Mesendoderm (in vitro differentiated cells): ENCODE measurements around the gene HELZ2.
"Not testable (repeated sequence)": the region's sequence is repeated elsewhere in the genome, so short reads cannot be mapped to it uniquely, and the experiment has no call there.

Experiments used
- DNase-seq: peaks from one replicate; pipeline ENCODE4 v3.0.0; 2013
- H2AK5ac ChIP-seq: 2 replicates; pipeline ENCODE4 v1.6.1; 2013; ENCODE audit warnings: low read length, inconsistent platforms
- H2BK120ac ChIP-seq: 2 replicates; pipeline ENCODE4 v1.6.1; 2013; ENCODE audit warnings: low read depth, mild to moderate bottlenecking, low read length, moderate library complexity, mixed read lengths
- H2BK15ac ChIP-seq: replicated peaks from 2 replicates; pipeline ENCODE4 v1.6.1; 2013; ENCODE audit warnings: low read depth, mild to moderate bottlenecking, moderate library complexity
- H2BK5ac ChIP-seq: 2 replicates; pipeline ENCODE4 v1.6.1; 2013; ENCODE audit warnings: low read length, inconsistent platforms
- H3K18ac ChIP-seq: 2 replicates; pipeline ENCODE4 v1.6.1; 2013; ENCODE audit warnings: mild to moderate bottlenecking, low read length, mixed read lengths
- H3K23ac ChIP-seq: one replicate; pipeline ENCODE4 v1.6.1; 2013; ENCODE audit warnings: low read length
- H3K27ac ChIP-seq: 2 replicates; pipeline ENCODE4 v1.5.1; 2013; ENCODE audit warnings: low read depth, mild to moderate bottlenecking, inconsistent platforms, low read length, moderate library complexity
- H3K27me3 ChIP-seq: 2 replicates; pipeline ENCODE4 v1.6.1; 2013; ENCODE audit warnings: low read length, control low read depth, mild to moderate bottlenecking, inconsistent platforms; ENCODE audit not compliant: insufficient read depth, poor library complexity
- H3K36me3 ChIP-seq: 2 replicates; pipeline ENCODE4 v1.6.1; 2013; ENCODE audit warnings: low read length, inconsistent platforms; ENCODE audit not compliant: control insufficient read depth, insufficient read depth
- H3K4ac ChIP-seq: one replicate; pipeline ENCODE4 v1.6.1; 2013; ENCODE audit warnings: low read depth, mild to moderate bottlenecking, low read length, moderate library complexity
- H3K4me1 ChIP-seq: 2 replicates; pipeline ENCODE4 v1.6.1; 2013; ENCODE audit warnings: low read depth, low read length, inconsistent platforms; ENCODE audit not compliant: control insufficient read depth
- H3K4me2 ChIP-seq: 2 replicates; pipeline ENCODE4 v1.6.1; 2013; ENCODE audit warnings: low read length
- H3K4me3 ChIP-seq: 2 replicates; pipeline ENCODE4 v1.5.1; 2013; ENCODE audit warnings: mild to moderate bottlenecking, low read length
- H3K56ac ChIP-seq: one replicate; pipeline ENCODE4 v1.6.1; 2013; ENCODE audit warnings: low read length
- H3K79me1 ChIP-seq: 2 replicates; pipeline ENCODE4 v1.6.1; 2013; ENCODE audit warnings: low read length, inconsistent platforms
- H3K79me2 ChIP-seq: 2 replicates; pipeline ENCODE4 v1.6.1; 2013; ENCODE audit warnings: mild to moderate bottlenecking, low read length; ENCODE audit not compliant: control insufficient read depth, insufficient read depth
- H3K9ac ChIP-seq: 2 replicates; pipeline ENCODE4 v1.6.1; 2013; ENCODE audit warnings: low read length, inconsistent platforms
- H4K5ac ChIP-seq: one replicate; pipeline ENCODE4 v1.6.1; 2013; ENCODE audit warnings: low read length
- H4K8ac ChIP-seq: one replicate; pipeline ENCODE4 v1.6.1; 2013; ENCODE audit warnings: low read depth, mild to moderate bottlenecking, control low read depth, low read length, moderate library complexity
- WGBS: extraction: QIAGEN DNeasy Blood & Tissue Kit; methylation state at CpG from one replicate; pipeline ENCODE4 v1.1.7; 2013; ENCODE audit warnings: low lambda C conversion rate, missing lambda C conversion rate; ENCODE audit not compliant: insufficient coverage; ENCODE audit errors: extremely low coverage; 5-methylcytosine and 5-hydroxymethylcytosine counted together

HELZ2 gene

DNA sequence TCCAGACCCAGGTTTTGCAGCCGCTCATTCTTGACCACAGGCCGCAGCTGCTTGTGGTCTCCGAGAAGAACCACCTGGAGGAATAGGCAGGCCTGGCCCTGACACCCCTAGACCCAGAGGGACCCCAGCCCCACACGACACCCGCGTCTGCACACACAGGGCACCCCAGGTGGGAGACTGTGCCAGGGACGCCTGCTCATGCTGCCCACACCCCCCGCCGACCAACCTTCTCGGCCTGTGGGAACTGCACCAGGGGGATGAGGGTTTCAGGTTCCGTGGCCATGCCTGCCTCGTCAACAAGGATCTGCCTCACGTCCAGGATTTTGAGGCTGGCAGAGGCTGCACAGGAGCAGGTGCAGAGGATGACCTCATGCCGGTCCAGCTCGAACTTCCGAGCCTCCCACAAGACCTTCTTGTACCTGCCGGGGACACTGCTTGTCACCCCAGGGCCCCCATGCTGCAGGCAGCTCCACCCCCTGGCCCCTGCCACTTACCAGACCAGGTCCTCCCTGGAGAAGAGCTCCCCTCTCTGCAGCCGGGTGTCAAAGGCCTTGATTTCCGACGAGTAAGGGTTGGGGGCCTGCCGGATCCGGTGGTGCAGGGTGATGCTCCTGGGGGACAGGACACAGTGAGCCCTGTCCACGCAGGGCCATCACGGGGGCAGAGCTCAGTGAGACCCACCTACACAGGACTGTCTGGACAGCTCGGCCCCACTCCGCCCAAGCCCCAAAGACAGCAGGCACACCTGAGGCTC is 13.0 kb downstream of the HELZ2 start:
- Histone ChIP-seq H3K4me2 (no peak overlapping the region), H2BK120ac (no peak overlapping the region), H3K4me3 (no peak overlapping the region), H3K36me3 (no peaks in the 10 kb centered on the region), H3K4me1 (no peaks in the 10 kb centered on the region), H4K8ac (no peak overlapping the region), H2BK5ac (no peak overlapping the region), H3K23ac (no peak overlapping the region), H3K4ac (no peak overlapping the region), H2AK5ac (no peak overlapping the region), H3K79me1 (no peaks in the 10 kb centered on the region), H3K18ac (no peak overlapping the region), H3K27me3 (no peaks in the 10 kb centered on the region), H3K56ac (no peak overlapping the region), H2BK15ac (no peak overlapping the region), H3K79me2 (no peaks in the 10 kb centered on the region), H3K27ac (no peak overlapping the region), H3K9ac (no peak overlapping the region), H4K5ac (no peak overlapping the region)
- no CpG with 5 or more reads among the region's 26 CpGs for WGBS
- no peak for DNase-seq

DNA sequence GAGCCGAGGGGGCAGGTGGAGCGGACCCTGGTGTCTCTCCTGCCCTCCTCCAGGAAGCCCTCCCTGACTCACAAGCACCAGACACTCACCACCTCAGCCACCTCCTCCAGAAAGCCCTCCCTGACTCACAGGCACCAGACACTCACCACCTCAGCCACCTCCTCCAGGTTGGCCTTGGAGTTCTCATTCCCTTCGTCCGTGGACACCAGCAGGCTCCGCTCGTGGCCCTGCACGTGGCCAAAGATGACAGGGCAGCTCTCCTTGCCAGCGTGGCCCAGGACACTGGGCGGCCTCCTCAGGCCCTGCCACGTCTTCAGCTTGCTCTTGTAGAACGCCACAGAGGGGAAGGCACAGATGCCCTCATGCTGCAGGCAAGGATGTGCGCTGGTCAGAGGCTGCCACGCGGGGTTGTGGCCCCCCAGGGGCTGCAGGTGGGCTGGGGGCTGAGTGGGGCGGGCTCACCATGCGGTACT is 13.7 kb downstream of the HELZ2 start:
- H2BK15ac ChIP-seq, result no peak overlapping the region
- no peaks in the 10 kb centered on the region for H3K27me3 ChIP-seq
- no peak overlapping the region for H3K4ac ChIP-seq
- no peaks in the 10 kb centered on the region for H3K36me3 ChIP-seq
- H3K79me1 ChIP-seq, result no peaks in the 10 kb centered on the region
- H3K56ac ChIP-seq, result no peak overlapping the region
- H3K79me2 ChIP-seq, result no peaks in the 10 kb centered on the region
- H3K27ac ChIP-seq, result no peak overlapping the region
- H4K5ac ChIP-seq, result no peak overlapping the region
- no peak overlapping the region for H3K18ac ChIP-seq
- no peak for DNase-seq
- no peak overlapping the region for H3K4me2 ChIP-seq
- no peak overlapping the region for H2BK5ac ChIP-seq
- no peak overlapping the region for H3K9ac ChIP-seq
- H2BK120ac ChIP-seq, result no peak overlapping the region
- H3K23ac ChIP-seq, result no peak overlapping the region
- no peak overlapping the region for H2AK5ac ChIP-seq
- no peaks in the 10 kb centered on the region for H3K4me1 ChIP-seq
- no peak overlapping the region for H3K4me3 ChIP-seq
- whole genome bisulfite sequencing, result no CpG with 5 or more reads among the region's 16 CpGs
- H4K8ac ChIP-seq, result no peak overlapping the region

DNA sequence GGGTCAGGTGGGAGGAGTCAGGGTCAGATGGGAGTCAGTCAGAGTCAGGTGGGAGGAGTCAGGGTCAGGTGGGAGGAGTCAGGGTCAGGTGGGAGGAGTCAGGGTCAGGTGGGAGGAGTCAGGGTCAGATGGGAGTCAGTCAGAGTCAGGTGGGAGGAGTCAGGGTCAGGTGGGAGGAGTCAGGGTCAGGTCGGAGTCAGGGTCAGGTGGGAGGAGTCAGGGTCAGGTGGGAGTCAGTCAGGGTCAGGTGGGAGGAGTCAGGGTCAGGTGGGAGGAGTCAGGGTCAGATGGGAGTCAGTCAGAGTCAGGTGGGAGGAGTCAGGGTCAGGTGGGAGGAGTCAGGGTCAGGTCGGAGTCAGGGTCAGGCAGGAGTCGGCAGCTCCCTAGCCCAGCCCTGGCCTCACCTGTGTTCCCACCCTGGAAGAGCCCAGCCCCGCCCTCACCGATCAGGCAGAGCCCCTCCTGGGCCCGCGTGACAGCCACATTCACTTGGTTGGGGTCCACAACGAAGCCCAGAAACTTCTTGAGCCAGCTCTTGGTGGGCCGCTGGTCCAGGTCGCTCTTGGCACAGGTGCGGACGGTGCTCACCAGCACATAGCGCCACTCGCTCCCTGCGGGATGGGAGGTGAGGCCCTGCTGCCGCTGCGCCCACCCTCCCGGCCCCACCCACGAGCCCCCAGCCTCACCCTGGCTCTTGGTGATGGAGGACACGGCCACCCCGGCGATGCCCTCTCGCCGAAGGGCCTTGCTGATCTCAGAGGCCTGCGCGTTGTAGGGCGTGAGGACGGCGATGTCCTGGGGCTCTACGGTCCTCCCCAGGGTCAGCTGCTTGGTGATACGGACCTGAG is 14.3 kb downstream of the HELZ2 start:
- not testable (repeated sequence) for H4K8ac ChIP-seq, H3K36me3 ChIP-seq, DNase-seq, H4K5ac ChIP-seq, H3K27me3 ChIP-seq, H3K27ac ChIP-seq, H2BK5ac ChIP-seq, H3K4me1 ChIP-seq, H3K79me1 ChIP-seq, H3K23ac ChIP-seq, H2AK5ac ChIP-seq, H2BK15ac ChIP-seq, H3K4me3 ChIP-seq, H3K56ac ChIP-seq, H3K4ac ChIP-seq, H3K4me2 ChIP-seq, H3K9ac ChIP-seq, H3K79me2 ChIP-seq, H3K18ac ChIP-seq, H2BK120ac ChIP-seq
- WGBS, result no CpG with 5 or more reads among the region's 31 CpGs

DNA sequence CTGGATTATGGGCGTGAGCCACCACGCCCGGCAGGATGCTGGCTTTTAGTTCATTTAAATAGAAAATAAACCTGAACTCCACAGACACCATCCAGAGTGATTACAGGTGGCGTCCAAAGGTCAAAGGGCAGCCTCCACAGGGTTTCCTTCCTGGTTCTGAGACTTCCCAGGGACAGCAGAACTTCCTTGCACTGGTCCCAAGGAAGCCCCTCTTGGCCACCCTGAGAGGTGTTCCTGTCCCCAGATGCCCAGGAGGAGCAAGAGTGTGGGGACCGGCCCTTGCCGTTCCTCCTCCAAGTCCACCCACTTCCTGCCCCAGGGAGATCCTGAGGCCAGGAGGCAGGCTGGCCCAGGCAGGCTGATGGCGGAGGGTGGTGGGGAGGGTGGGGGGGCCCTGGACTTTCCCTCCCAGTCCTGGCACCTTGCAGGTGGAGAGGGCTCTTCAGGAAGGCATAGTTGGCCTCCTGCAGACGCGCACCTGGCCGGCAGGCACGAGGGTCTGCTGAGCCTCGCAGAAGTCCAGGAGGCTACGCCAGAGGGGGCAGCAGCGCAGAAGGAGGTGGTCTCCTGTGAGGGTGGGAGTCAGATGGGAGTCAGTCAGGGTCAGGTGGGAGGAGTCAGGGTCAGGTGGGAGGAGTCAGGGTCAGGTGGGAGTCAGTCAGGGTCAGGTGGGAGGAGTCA is 15.1 kb downstream of the HELZ2 start:
- Histone ChIP-seq H3K79me2 (no peaks in the 10 kb centered on the region), H2AK5ac (no peak overlapping the region), H4K5ac (no peak overlapping the region), H3K27me3 (no peaks in the 10 kb centered on the region), H3K36me3 (no peaks in the 10 kb centered on the region), H3K23ac (no peak overlapping the region), H3K27ac (no peak overlapping the region), H2BK5ac (no peak overlapping the region), H2BK15ac (no peak overlapping the region), H3K4me2 (no peak overlapping the region), H3K4me3 (no peak overlapping the region), H3K18ac (no peak overlapping the region), H3K56ac (no peak overlapping the region), H3K9ac (no peak overlapping the region), H2BK120ac (no peak overlapping the region), H3K4ac (no peak overlapping the region), H4K8ac (no peak overlapping the region), H3K4me1 (no peaks in the 10 kb centered on the region), H3K79me1 (no peaks in the 10 kb centered on the region)
- WGBS, result no CpG with 5 or more reads among the region's 14 CpGs
- DNase-seq, result no peak

DNA sequence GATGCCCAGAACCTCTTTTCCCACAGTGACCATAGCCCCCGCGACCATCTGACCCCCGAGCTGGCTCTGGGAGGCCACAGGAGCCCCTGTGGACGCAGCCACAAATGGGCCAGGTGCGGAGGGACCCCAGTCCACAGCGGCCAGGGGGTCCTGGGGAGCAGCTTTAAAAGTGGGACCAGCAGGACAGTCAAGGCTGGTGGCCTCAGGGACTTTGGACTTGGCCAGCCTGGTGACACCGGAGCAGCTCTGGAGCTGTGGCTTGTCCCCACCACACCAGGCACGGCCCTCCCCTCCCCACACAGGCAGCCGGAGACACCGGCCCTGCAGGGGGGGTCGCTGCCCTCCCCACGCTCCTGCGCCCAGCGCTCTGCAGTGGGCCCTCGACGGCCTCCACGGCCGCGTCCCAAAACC is 16.6 kb downstream of the HELZ2 start:
- no peaks in the 10 kb centered on the region for H3K79me1 ChIP-seq
- no peaks in the 10 kb centered on the region for H3K79me2 ChIP-seq
- no peak overlapping the region for H3K4ac ChIP-seq
- no peak overlapping the region for H3K56ac ChIP-seq
- H3K27me3 ChIP-seq, result no peaks in the 10 kb centered on the region
- H3K4me3 ChIP-seq, result no peak overlapping the region
- no peak overlapping the region for H3K9ac ChIP-seq
- H3K23ac ChIP-seq, result no peak overlapping the region
- H3K4me2 ChIP-seq, result no peak overlapping the region
- no peak overlapping the region for H2BK15ac ChIP-seq
- H2BK120ac ChIP-seq, result no peak overlapping the region
- H3K18ac ChIP-seq, result no peak overlapping the region
- H3K4me1 ChIP-seq, result peaks cover 2% of the 10 kb centered on the region
- DNase-seq, result no peak
- WGBS, result no CpG with 5 or more reads among the region's 19 CpGs
- H3K36me3 ChIP-seq, result no peaks in the 10 kb centered on the region
- no peak overlapping the region for H4K5ac ChIP-seq
- H2AK5ac ChIP-seq, result no peak overlapping the region
- no peak overlapping the region for H2BK5ac ChIP-seq
- no peak overlapping the region for H3K27ac ChIP-seq
- no peak overlapping the region for H4K8ac ChIP-seq
